LoVo (cell line): ENCODE data around the gene TRAM1L1.

ENCODE experiments used
- DNase-seq: peaks from one replicate; pipeline ENCODE4 v3.0.0-alpha.2; 2016; ENCODE audit warnings: low spot score

Gene TRAM1L1

DNA sequence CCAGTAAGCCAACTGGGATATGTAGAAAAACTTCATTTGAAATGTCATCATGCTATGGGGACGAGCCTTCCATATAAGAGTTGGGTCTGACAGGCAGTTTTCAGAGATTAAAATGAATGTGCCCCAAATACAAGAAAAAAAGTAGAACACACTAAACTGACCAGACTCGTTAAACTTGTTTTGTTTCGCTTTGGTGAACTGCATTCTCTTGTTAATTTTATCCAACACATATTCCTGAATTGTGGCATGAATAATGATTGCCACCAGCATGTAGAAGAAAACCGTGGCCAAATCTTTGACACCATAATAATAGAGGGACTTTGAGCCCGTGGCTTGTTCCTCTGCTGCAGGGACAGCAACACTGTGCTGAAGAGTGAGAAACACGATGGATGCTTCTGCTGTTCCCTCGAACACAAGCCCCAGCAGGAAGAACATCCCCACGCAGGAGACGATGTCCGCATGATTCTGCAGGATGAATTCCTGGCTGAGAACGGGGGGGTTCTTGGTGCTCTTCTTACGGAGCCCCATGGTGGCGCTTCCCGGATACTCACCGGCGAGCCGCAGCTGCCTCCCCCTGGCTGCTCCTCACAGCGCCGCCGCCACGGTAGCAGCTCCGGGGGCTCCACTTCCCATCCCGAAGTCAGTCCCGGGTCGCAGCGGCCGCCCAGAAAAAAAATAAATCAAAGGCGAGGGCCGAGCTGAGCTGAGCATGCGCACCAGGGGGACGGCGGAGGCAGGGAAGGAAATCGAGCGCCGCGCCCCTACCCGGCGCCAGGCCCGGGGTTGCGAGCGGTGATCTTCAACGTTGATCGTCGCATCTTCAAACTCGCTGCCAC lies at the start of gene TRAM1L1:
TRAM1L1 (minus strand) TSS at position 711 of the 836 bp plus-strand sequence; CDS start at position 528, 183 bp downstream.
- peak; percentile 78 for DNase-seq

DNA sequence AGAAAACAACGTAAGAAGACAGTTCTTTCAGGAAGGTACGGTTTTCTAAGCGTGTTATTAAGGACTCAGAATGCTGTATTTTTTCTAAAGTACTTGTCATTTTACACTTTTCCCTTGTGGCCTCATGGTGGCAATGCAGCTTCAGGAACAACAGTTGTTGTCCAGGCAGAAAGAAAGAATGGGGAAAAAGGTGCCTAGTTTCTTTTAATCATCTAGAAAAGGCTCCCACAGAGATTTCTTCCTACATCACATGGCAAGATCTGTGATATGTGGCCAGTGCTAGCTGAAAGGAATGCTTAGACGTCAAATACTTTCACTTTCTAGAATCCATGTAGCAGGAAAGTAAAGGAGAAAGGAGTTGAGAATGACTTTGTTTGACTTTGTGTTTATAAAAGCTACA lies 49.0 kb upstream of the TRAM1L1 start:
- peak; percentile 53 for DNase-seq

DNA sequence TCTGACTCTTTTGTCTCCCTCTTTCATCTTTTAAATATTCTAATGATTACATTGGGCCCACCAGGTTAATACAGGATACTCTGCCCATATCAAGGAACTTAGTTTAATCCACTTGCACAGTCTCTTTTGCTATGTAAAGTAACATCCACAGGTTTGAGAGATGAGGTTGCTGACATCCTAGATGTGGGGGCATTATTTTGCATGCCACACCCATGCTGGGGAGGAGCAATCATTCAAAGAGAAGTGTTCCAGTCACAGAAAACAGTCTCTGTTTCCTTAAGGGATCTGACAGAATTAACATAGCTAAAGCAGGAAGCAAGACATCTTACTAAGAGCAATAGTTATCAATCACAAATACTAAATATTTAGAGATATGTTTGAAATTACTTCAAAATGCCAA lies 11.5 kb upstream of the TRAM1L1 start:
- no peak for DNase-seq

DNA sequence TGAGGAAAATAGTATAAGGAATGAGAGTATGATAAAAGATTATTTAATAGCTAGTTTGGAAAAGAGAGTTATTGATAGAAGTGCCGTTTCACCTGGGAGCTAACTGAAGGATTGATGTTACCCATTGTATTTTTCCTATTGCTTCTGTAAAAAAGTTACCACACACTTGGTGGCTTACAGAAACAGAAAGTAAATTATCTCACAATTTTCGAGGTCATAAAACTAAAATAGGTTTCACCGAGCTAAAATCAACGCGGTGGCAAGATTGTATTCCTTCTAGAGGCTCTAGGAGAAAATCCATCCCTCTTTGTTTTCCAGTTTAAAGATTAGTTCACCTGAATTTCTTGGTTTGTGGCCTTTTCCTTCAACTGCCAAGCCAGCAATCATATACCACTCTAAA lies 11.1 kb upstream of the TRAM1L1 start:
- DNase-seq: no peak

DNA sequence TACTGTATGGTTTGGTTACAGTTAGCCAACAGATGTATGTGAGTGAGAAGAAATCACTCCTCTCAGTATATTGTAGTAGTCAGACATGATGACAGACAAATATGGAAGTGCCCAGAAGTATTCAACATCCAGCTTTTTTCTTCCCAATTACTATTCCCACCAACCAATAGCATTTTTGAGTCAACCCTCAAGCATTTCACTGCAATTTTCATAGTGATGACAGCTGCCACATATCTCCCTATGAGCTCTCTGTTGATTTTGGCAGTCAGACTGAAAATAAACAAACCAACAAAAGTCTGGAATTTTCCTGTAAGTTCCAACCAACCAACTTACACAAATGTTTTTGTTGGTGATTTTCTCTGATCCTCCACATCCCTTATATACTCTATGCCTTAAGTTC lies 8.2 kb upstream of the TRAM1L1 start:
- no peak for DNase-seq

DNA sequence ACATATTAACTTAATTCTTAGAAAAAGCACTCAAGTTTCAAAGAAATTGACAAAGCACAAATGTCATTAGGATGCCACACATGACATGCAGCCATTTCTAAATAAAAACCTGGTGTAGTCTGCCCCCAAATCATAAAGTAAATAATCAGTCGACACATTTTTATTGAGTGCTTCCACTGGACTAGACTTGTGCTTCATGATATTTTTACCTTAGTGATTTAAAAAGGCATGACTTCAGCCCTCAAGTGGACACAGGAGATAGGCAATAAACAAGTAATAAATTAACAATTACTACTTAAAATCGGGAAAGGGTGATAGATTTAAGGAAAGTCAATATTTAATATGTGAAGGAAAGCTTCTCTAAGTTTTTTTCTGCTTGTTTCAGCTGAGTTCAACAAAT lies 7.6 kb downstream of the TRAM1L1 start:
- no peak for DNase-seq

DNA sequence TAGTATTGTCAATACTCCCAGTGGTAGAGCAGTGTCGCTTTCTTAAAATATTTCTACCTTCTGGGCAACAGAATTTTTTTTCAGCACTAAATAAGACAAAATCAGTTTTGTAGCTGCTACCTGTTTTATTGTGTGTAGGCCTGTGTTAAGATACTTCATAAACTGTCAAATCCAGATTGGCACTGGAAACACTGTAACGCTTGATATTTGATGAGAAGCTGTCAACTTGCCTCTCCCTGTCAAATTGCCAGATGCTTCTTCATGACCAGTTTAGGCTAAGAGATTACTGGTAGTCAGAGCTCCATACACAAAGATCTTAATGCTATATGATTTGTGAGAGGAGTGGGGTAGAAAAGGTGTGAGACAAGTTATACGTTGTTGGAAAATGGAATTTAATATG lies 17.3 kb downstream of the TRAM1L1 start:
- DNase-seq: no peak

DNA sequence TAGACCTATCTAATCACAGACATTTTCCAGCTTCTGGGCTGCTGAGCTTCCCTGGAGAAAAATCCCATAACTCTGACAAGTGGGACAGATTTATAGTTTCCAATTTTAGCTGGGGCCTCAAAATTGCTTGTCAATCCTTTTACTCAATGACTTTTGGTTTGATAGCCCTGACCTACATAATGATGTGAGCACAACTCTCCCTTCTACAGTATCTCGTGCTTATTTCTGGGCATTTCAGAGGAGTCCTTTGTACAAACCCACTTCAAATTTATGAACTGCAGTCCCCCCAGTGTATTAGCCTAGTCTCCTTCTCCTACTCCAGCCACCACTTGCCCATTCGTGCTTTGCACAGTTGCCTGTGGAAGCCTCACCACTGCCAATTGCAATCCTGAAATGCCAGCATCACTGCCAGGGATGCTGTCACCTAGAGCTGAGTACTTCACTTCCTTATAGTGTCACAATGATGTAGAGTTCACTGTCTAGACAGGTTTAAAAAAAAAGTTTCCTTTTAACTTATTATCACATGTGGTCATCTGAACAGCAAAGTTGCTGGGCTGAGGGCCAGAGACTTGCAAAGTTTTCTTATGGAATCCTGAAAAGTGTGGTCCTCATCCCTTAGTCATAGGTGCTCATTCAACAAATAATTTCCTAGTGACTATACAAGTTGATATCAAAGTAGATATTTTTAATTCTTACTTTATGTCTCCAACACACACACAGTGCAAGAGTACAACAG lies 21.2 kb downstream of the TRAM1L1 start:
- DNase-seq: no peak

DNA sequence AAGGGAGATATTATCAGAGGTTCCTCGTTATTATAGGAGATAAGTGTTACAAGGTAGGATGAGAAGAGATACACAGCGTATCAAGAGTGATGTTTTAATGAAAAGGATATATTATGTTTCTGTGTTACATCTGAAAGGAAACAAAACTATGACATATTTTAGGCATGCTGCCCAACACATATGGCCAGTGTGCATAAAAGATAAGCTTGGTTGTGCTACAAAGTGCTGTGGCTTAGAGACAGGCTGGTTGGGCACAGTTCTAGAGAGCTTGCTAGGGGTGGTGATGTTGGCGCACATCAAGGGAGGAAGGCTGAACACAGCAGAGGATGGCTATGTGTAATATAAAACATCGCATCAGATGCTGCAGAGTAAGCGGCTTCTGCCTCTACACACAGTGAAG lies 42.4 kb downstream of the TRAM1L1 start:
- no peak for DNase-seq
